Measurements from ENCODE around the gene LPXN.
"Not testable (repeated sequence)": the region's sequence is repeated elsewhere in the genome, so short reads cannot be mapped to it uniquely, and the experiment has no call there.

Gene LPXN

DNA sequence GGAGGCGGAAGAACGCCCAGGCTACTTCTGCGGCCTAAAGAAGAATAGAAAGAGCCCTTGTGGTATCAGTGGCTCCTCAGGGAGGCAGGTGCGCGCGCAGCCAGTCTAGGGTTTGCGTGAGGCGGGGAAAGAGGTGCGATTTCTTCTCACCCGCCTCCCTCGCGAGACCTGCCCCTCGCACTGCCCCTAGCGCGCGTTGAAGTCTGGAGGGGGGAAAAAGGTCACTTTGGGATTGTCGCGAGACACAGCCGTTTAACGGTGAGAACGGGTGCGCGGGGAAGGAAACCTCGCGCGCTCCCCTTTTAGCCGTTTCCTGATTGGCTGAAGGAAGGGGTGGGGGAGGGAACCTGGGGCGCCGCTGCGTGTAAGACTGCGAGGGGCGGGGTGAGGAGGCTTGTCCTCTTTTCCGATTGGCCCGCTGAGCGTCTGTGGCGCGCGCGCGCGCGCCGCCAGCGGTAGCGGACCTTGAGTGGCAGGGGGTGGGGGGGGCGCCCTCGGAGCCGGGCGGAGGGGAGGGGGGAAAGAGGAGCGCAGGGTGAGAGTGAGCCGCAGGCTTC, 3.1 kb upstream of the LPXN start, which contains the start of gene ZFP91:
Gene ZFP91 (plus strand): TSS at position 429 of the 557 bp plus-strand sequence. CDS start 219 bp downstream, outside the sequence.
- peak; percentile 98 for DNase-seq

DNA sequence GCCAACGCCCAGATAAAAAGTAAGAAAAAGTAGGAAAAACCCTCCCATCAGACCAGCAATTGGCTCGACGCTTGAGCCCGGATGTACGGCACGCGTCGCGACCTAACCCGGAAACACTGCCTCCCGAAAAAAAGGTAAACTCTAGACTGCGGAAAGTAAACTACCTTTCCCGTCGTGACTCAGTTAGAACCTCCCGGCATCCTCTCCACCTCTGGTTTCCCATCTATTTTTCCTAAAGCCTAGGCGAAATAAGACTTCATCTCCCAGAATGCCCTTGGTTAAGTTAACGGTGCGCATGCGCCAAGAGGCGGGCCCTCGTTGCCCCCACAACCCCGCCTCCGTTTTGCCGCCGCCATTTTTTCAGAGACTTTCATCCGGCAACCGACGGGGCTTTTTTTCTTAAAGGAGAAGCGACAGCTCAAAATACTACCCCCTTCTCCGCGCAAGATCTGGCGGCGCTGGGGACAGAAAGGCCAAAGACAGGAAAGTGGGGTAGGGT, 2.5 kb upstream of the LPXN start:
- DNase-seq, result peak; percentile 96

DNA sequence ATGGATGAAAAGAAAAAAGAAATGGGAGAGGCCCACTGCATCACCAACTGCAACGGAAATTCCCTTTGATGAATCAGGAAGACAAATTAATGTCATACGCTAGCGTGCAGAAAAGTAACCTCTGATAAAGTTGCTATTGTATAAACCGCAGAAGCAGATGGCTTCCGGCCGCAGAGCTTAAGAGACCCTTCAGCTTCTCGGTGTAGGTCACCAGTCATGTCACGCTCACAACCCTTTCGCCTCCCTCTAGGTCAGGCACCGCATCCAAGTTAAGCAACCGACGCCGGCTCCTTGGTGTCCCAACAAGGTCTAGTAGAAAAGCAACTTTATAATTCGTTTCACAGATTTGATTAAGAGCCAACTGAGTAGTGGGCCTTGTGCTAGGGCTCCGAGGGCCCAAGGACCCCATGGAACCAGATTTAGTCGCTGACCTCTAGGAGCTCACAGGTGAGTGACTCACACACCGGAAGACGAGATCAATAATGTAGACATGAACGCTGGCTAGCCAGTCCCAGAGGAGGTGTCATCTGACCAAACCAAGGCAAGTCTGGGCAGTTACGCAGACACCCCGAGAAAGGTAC, 2.0 kb upstream of the LPXN start:
- peak; percentile 89 for DNase-seq

DNA sequence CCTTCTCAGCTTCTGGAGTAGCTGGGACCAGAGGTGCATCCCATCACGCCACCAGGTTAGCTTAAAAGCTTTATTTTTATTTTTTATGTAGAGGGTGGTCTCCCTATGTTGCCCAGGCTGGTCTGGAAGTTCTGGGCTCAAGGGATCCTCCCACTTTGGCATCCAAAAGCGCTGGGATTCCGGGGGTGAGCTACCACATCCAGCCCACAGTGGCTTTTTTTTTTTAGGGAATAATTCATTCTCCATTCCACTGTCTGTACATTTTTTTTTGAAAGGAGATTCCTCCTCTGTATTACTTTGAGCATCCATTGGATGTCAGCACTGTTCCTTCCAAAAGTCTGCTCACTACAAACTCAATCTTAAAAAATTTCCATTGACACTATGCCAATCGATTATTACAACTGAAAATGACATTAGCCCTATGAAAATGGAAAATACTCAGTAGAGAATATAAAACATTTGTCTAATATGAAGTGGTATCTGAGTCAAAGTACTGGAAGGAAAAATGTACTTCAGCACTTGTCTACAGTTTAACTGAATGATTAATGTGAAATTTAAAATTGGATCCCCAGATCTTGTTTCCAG, 1.3 kb upstream of the LPXN start:
- peak; percentile 5 for DNase-seq

- DNase-seq, result no peak
Measured at GRCh38 chr11:58574881-58575280, 775 bp downstream of the LPXN start.

DNA sequence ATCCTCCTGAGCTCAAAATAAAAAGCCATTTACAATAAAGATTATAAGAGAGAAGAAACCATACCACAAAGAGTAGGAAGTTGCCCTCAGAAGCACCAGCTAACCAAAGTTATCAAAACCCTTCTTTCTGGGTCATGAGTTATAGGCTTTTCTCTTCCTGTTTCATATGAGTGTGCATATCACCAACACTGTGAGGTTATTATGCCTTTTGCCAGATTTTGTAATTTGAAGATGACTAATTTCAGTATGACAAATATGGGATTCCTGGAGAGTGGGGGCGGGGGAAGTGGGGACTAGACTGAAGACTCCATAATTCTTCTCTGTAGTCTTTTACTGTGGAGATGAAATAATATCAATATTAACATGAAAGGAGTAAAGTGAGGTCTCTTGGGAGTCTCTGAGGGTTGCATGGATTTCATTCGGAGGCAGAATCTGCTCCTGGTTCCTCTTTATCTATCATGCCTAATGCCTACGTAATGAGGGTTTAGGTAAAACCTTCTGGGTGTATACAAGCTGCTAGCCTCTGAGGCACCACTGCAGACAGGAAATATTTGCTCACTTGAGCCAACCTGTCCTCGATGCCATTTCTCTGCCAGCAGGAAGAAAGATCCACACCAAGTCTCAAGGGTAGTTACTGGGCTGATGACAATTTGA, 2.1 kb downstream of the LPXN start:
- DNase-seq, result peak; percentile 79

GRCh38 chr11:58572906-58573305, 2.8 kb downstream of the LPXN start:
- not testable (repeated sequence) for DNase-seq

DNA sequence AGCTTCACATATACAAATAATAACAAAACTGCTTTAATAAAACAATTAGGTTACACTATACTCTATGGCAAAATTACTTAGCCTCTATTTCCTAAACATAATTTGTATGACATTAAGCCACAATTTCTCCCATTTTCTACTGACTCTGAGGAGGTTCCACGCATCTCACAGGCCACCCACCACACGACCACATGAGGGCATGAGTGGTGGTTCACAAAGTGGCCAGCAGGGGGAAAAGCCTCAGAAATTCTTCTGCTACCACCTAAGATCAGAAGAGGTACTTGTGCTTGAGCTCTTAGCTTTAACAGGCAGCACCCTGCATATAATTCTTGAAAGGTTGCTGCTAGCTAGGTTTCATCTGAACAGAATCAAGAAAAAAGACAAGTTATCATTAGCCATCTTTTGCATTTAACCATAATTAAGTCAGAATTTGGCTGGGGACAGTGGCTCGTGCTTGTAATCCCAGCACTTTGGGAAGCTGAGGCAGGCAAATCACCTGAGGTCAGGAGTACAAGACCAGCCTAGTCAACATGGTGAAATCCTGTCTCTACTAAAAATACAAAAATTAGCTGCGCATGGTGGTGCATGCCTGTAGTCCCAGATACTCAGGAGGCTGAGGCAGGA, 7.7 kb downstream of the LPXN start:
- DNase-seq, result peak; percentile 78

- peak; percentile 8 for DNase-seq
Measured at GRCh38 chr11:58564231-58564630, 11.4 kb downstream of the LPXN start.

- DNase-seq, result peak; percentile 37
Measured at GRCh38 chr11:58562375-58562800, 13.3 kb downstream of the LPXN start.

- DNase-seq, result no peak
Measured at GRCh38 chr11:58561394-58562098, 14.1 kb downstream of the LPXN start.

GRCh38 chr11:58560842-58561241, 14.8 kb downstream of the LPXN start:
- no peak for DNase-seq

GRCh38 chr11:58549644-58550043, 26.0 kb downstream of the LPXN start:
- no peak for DNase-seq

GRCh38 chr11:58546841-58547240, 28.8 kb downstream of the LPXN start:
- no peak for DNase-seq

GRCh38 chr11:58531865-58532341, 43.8 kb downstream of the LPXN start:
- no peak for DNase-seq

GRCh38 chr11:58530236-58530635, 45.4 kb downstream of the LPXN start:
- peak; percentile 57 for DNase-seq

GRCh38 chr11:58527429-58527828, 48.2 kb downstream of the LPXN start:
- no peak for DNase-seq

- no peak for DNase-seq
Measured at GRCh38 chr11:58526721-58527120, 48.9 kb downstream of the LPXN start.

GRCh38 chr11:58525037-58525614, 50.5 kb downstream of the LPXN start:
- DNase-seq, result peak; percentile 81

- DNase-seq, result peak; percentile 65
Measured at GRCh38 chr11:58524232-58525036, 51.2 kb downstream of the LPXN start.

- peak; percentile 21 for DNase-seq
Measured at GRCh38 chr11:58513747-58514367, 61.8 kb downstream of the LPXN start.

All from CD4-positive, alpha-beta T cell treated with Interleukin-4 for 4 hours (primary cell).